PC-3 (cell line): ENCODE measurements around the gene D2HGDH. TPM values are rescaled to one million over a fixed set of nuclear protein-coding genes. Genes with fewer than 3 reads are reported as not detected.
"Not testable (repeated sequence)": the region's sequence is repeated elsewhere in the genome, so short reads cannot be mapped to it uniquely, and the experiment has no call there.

ENCODE experiments used
- ATAC-seq: fragments of 200-7000 bp; cut with Tn5 transposase; 2 replicates; pipeline ENCODE4 v1.9.1; 2020; ENCODE audit warnings: mild to moderate bottlenecking, moderate library complexity
- BruUV-seq: library from RNA; stranded (reverse); fragments of 400-500 nt; replicated peaks from 2 replicates; lab custom pipeline; 2021; lab: Mats Ljungman, UMichigan
- CTCF ChIA-PET: fragments of 300-600 bp; sonication (Branson Sonifier 250); formaldehyde crosslinking; loops from one replicate; lab custom pipeline; 2022; ENCODE audit warnings: antibody characterized with exemption; lab: Charles Lee
- POLR2A ChIA-PET: fragments of 300-600 bp; sonication (Branson Sonifier 250); formaldehyde crosslinking; loops from one replicate; lab custom pipeline; 2022; ENCODE audit warnings: antibody characterized with exemption; ENCODE audit not compliant: unreplicated experiment; lab: Charles Lee
- DNase-seq: peaks from one replicate; pipeline ENCODE4 v3.0.0-alpha.2; 2015
- H2AFZ ChIP-seq: fragments of 300-600 bp; sonication (generic); 2 replicates; pipeline ENCODE4 v1.6.0; 2016; ENCODE audit warnings: antibody characterized with exemption, low read length
- H3F3A ChIP-seq: fragments of 300-600 bp; sonication (generic); one replicate; pipeline ENCODE4 v1.6.0; 2017; ENCODE audit warnings: antibody characterized with exemption, low read length, control low read depth, mild to moderate bottlenecking; ENCODE audit not compliant: unreplicated experiment
- H3K27ac ChIP-seq: fragments of 300-600 bp; sonication (generic); 2 replicates; pipeline ENCODE4 v1.5.1; 2016; ENCODE audit warnings: mild to moderate bottlenecking, low read length
- H3K27me3 ChIP-seq: fragments of 300-600 bp; sonication (generic); 2 replicates; pipeline ENCODE4 v1.6.1; 2016; ENCODE audit warnings: low read length, mixed read lengths
- H3K36me3 ChIP-seq: fragments of 300-600 bp; sonication (generic); 2 replicates; pipeline ENCODE4 v1.6.1; 2016; ENCODE audit warnings: low read depth, mixed run types, low read length, mixed read lengths
- H3K4me1 ChIP-seq: fragments of 300-600 bp; sonication (generic); 2 replicates; pipeline ENCODE4 v1.5.1; 2016; ENCODE audit warnings: low read length; ENCODE audit not compliant: insufficient read depth
- H3K4me2 ChIP-seq: fragments of 300-600 bp; sonication (generic); 2 replicates; pipeline ENCODE4 v1.6.0; 2016; ENCODE audit warnings: low read length
- H3K4me3 ChIP-seq: fragments of 300-600 bp; sonication (generic); 2 replicates; pipeline ENCODE4 v1.5.1; 2016; ENCODE audit warnings: mild to moderate bottlenecking, low read length, mixed read lengths
- H3K79me2 ChIP-seq: fragments of 300-600 bp; sonication (generic); 2 replicates; pipeline ENCODE4 v1.6.1; 2017; ENCODE audit warnings: low read length, mixed read lengths
- H3K9ac ChIP-seq: fragments of 300-600 bp; sonication (generic); 2 replicates; pipeline ENCODE4 v1.6.0; 2016; ENCODE audit warnings: mild to moderate bottlenecking, low read length
- H3K9me2 ChIP-seq: fragments of 300-600 bp; sonication (generic); replicated peaks from 2 replicates; pipeline ENCODE4 v1.6.1; 2016; ENCODE audit warnings: mixed run types, low read length, mixed read lengths
- H3K9me3 ChIP-seq: fragments of 300-600 bp; sonication (generic); 2 replicates; pipeline ENCODE4 v1.6.1; 2016; ENCODE audit warnings: low read length, mixed read lengths
- H4K20me1 ChIP-seq: fragments of 300-600 bp; sonication (generic); 2 replicates; pipeline ENCODE4 v1.6.1; 2016; ENCODE audit warnings: low read length, mixed read lengths
- CTCF ChIP-seq: fragments of 300-600 bp; sonication (generic); conservative IDR thresholded peaks from 2 replicates; pipeline ENCODE4 v1.5.1; 2017; ENCODE audit warnings: antibody characterized with exemption, low read depth, mild to moderate bottlenecking, low read length
- EZH2 ChIP-seq: fragments of 300-600 bp; sonication (generic); IDR thresholded peaks from one replicate; pipeline ENCODE4 v1.6.1; 2017; ENCODE audit warnings: antibody characterized with exemption, mild to moderate bottlenecking, low read length; ENCODE audit not compliant: unreplicated experiment
- EZH2phosphoT487 ChIP-seq: fragments of 300-600 bp; sonication (generic); IDR thresholded peaks from 2 replicates; pipeline ENCODE4 v1.6.1; 2018; ENCODE audit warnings: mild to moderate bottlenecking, antibody characterized with exemption, low read length, borderline replicate concordance
- intact Hi-C: fragments of 100-400 bp; cut with micrococcal nuclease; formaldehyde crosslinking; loops from 2 replicates; pipeline ENCODE4 v1.9.0; 2023
- total RNA-seq: library from RNA; depleted of rRNA; stranded (reverse); fragments of >200 nt; gene quantifications from 2 replicates; pipeline ENCODE4 v1.2.3, GENCODE V29; 2014

Gene D2HGDH
- total RNA-seq, 1 experiment from 2014 or later: 28.5 TPM

GRCh38 chr2:241798631-241799521 is 64.4 kb downstream of the D2HGDH start:
- intact Hi-C loops: no loop called here
- Histone ChIP-seq H4K20me1 (no peaks in the 10 kb centered on the region), H3K4me3 (no peak overlapping the region), H3K9ac (no peak overlapping the region), H3K36me3 (no peaks in the 10 kb centered on the region), H3K4me1 (no peaks in the 10 kb centered on the region), H2AFZ (no peak overlapping the region), H3F3A (no peaks in the 10 kb centered on the region), H3K9me3 (no peaks in the 10 kb centered on the region), H3K4me2 (no peak overlapping the region), H3K27ac (no peak overlapping the region), H3K9me2 (no peaks in the 10 kb centered on the region), H3K27me3 (no peaks in the 10 kb centered on the region), H3K79me2 (no peaks in the 10 kb centered on the region)
- DNase-seq: no peak
- ChIA-PET CTCF (no interaction called here), POLR2A (no interaction called here)
- ATAC-seq: no peak
- TF ChIP-seq CTCF (no peak), EZH2 (no peak), EZH2phosphoT487 (no peak)
- no TSS peak for BruUV-seq

- ChIA-PET CTCF (no interaction called here), POLR2A (no interaction called here)
- no peak for DNase-seq
- Histone ChIP-seq H3K9me2 (no peaks in the 10 kb centered on the region), H3K79me2 (no peaks in the 10 kb centered on the region), H4K20me1 (no peaks in the 10 kb centered on the region), H3K4me1 (peaks cover 3% of the 10 kb centered on the region; the same call in 1 of the 2 replicates), H3K9me3 (no peaks in the 10 kb centered on the region), H3K36me3 (no peaks in the 10 kb centered on the region), H3F3A (no peaks in the 10 kb centered on the region), H3K27me3 (no peaks in the 10 kb centered on the region), H3K9ac (no peak overlapping the region), H3K27ac (no peak overlapping the region), H3K4me3 (no peak overlapping the region), H3K4me2 (no peak overlapping the region), H2AFZ (no peak overlapping the region)
- TF ChIP-seq CTCF (no peak), EZH2 (no peak), EZH2phosphoT487 (no peak)
- BruUV-seq: no TSS peak
- intact Hi-C loops: no loop called here
- no peak for ATAC-seq
Observed at GRCh38 chr2:241799522-241800197, 65.2 kb downstream of the D2HGDH start.

GRCh38 chr2:241800198-241800903 is 65.9 kb downstream of the D2HGDH start:
- H3K27ac ChIP-seq, H3K4me1 ChIP-seq, H3K9me3 ChIP-seq, H3K36me3 ChIP-seq, H3K27me3 ChIP-seq, CTCF ChIA-PET, BruUV-seq, H3K9ac ChIP-seq, ATAC-seq, H3K4me2 ChIP-seq, H3K4me3 ChIP-seq, POLR2A ChIA-PET, H3K79me2 ChIP-seq, H4K20me1 ChIP-seq, H3K9me2 ChIP-seq, intact Hi-C loops, H3F3A ChIP-seq, DNase-seq, H2AFZ ChIP-seq: not testable (repeated sequence)
